AG04450 (cell line): ENCODE measurements around the gene PLEKHG3. TPM values are rescaled to one million over a fixed set of nuclear protein-coding genes. Genes with fewer than 3 reads are reported as not detected.

Source experiments
- CTCF ChIA-PET: fragments of 300-600, 350-600 bp; formaldehyde crosslinking; extraction: SDS; loops from one replicate; lab custom pipeline; 2022; ENCODE audit warnings: antibody characterized with exemption, inconsistent platforms; lab: Charles Lee
- POLR2A ChIA-PET: fragments of 350-600 bp; formaldehyde crosslinking; extraction: SDS; loops from one replicate; lab custom pipeline; 2021; ENCODE audit warnings: antibody characterized with exemption, inconsistent platforms; lab: Yijun Ruan, JAX
- DNase-seq: peaks from one replicate; pipeline ENCODE4 v3.0.0-alpha.2; 2011; ENCODE audit warnings: low read depth, low spot score
- H3K27ac ChIP-seq: one replicate; pipeline ENCODE4 v1.5.1; 2012; ENCODE audit warnings: low read depth, low read length, control low read depth
- H3K27me3 ChIP-seq: one replicate; pipeline ENCODE4 v1.6.0; 2012; ENCODE audit warnings: low read length; ENCODE audit not compliant: control insufficient read depth, insufficient read depth
- H3K4me3 ChIP-seq: 2 replicates; pipeline ENCODE4 v1.5.1; 2011; ENCODE audit warnings: mild to moderate bottlenecking, low read depth, low read length, control low read depth
- H3K9me3 ChIP-seq: 2 replicates; pipeline ENCODE4 v1.5.1; 2012; ENCODE audit warnings: low read length; ENCODE audit not compliant: control insufficient read depth, insufficient read depth
- CTCF ChIP-seq: IDR thresholded peaks from 2 replicates; pipeline ENCODE4 v1.5.1; 2011; ENCODE audit warnings: low read depth, low read length, control low read depth, inconsistent platforms
- polyA plus RNA-seq: library from polyadenylated mRNA; depleted of rRNA; stranded (reverse); fragments of >200 nt; gene quantifications from 2 replicates; pipeline ENCODE4 v1.2.3, GENCODE V29; 2011; rRNA removed

PLEKHG3 gene
- polyA plus RNA-seq, 1 experiment: 6.6 TPM

GRCh38 chr14:64799555-64799954 lies 95.3 kb downstream of the PLEKHG3 start:
- no peak for DNase-seq
- H3K27ac ChIP-seq: no peak overlapping the region
- no peak overlapping the region for H3K4me3 ChIP-seq
- no peak for TF ChIP-seq CTCF
- H3K9me3 ChIP-seq: no peaks in the 10 kb centered on the region
- H3K27me3 ChIP-seq: peaks cover 20% of the 10 kb centered on the region
- CTCF ChIA-PET: interaction anchor here (0.6 to 5.7 kb wide), 11 partner anchors 9 to 255 kb away, joined by 3 to 58 read pairs (median 5); no protein-coding TSS in a partner anchor
- POLR2A ChIA-PET: no interaction called here

Other genes with a start within 250 kb of the PLEKHG3 start
- gene AKAP5, start 238.9 kb upstream of the PLEKHG3 start, polyA plus RNA-seq: 0.58 and 0.77 TPM in 2 replicates
- gene ZBTB25, start 200.6 kb upstream of the PLEKHG3 start, polyA plus RNA-seq: 6.3 and 7.3 TPM in 2 replicates
- gene ZBTB1, start 199.7 kb upstream of the PLEKHG3 start, polyA plus RNA-seq: 30.2 and 42.1 TPM in 2 replicates
- gene HSPA2, start 163.7 kb upstream of the PLEKHG3 start, polyA plus RNA-seq: 18.2 and 21.4 TPM in 2 replicates
- gene PPP1R36, start 154.5 kb upstream of the PLEKHG3 start, polyA plus RNA-seq: 0.31 and 0.38 TPM in 2 replicates
- 0.01 TPM in 1 of 2 replicates, not detected in the other for gene SPTB, start 175.5 kb downstream of the PLEKHG3 start, polyA plus RNA-seq
- 85.2 and 113 TPM in 2 replicates for gene CHURC1, start 210.0 kb downstream of the PLEKHG3 start, polyA plus RNA-seq
- gene GPX2, start 238.3 kb downstream of the PLEKHG3 start, polyA plus RNA-seq: 1.3 TPM in 1 of 2 replicates, not detected in the other